Sigmoid colon (tissue), 3 donors: ENCODE measurements around the gene FAM180A.

Experiments used
- CTCF ChIP-seq, 4 experiments: fragments of 450-650 bp in 3 of 4; fragments of 200-600 bp in 1 of 4; IDR thresholded peaks; one replicate each; pipeline ENCODE4 v1.5.1; 2016 to 2019; ENCODE audit warnings: antibody characterized with exemption in 4 of 4, mild to moderate bottlenecking in 3 of 4, moderate library complexity in 2 of 4
- POLR2A ChIP-seq, 2 donors: fragments of 450-650 bp; IDR thresholded peaks; one replicate each; pipeline ENCODE4 v1.6.1; 2016; ENCODE audit warnings: antibody characterized with exemption in 2 of 2, mild to moderate bottlenecking in 2 of 2, moderate library complexity in 2 of 2

- TF ChIP-seq CTCF (IDR thresholded peaks at IDR 0.05), result no peak
- no peak for TF ChIP-seq POLR2A (IDR thresholded peaks at IDR 0.05)
Observed at GRCh38 chr7:135772639-135773222, 24.1 kb upstream of the FAM180A start.
